ENCODE results near the gene SOX4.

DNA sequence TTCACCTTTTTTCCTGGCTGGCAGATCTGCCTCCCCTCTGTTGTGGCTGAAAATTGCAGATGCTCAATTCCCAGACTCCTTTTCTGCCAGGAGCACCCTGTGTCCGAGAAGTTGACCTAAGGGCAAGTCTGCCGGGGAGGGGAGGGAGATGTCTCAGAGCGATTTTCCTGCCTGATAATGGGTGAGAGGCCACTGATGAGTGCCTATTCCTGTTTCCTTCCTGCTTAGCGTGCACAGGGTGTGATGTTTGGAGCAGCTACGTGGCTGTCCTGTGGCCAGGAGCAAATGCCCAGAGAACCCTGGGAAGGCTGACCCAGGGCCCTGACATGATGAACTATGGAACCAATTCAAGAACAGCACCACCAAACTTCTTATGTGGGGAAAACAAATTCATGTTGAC lies 22.5 kb downstream of the SOX4 start:
- TF ChIP-seq, protein P1, sequence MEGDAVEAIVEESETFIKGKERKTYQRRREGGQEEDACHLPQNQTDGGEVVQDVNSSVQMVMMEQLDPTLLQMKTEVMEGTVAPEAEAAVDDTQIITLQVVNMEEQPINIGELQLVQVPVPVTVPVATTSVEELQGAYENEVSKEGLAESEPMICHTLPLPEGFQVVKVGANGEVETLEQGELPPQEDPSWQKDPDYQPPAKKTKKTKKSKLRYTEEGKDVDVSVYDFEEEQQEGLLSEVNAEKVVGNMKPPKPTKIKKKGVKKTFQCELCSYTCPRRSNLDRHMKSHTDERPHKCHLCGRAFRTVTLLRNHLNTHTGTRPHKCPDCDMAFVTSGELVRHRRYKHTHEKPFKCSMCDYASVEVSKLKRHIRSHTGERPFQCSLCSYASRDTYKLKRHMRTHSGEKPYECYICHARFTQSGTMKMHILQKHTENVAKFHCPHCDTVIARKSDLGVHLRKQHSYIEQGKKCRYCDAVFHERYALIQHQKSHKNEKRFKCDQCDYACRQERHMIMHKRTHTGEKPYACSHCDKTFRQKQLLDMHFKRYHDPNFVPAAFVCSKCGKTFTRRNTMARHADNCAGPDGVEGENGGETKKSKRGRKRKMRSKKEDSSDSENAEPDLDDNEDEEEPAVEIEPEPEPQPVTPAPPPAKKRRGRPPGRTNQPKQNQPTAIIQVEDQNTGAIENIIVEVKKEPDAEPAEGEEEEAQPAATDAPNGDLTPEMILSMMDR (IDR thresholded peaks at IDR 0.05): no peak
- TF ChIP-seq POLR2A (IDR thresholded peaks at IDR 0.05): no peak
